ENCODE data around the gene CNIH2.
"Not testable (repeated sequence)": the region's sequence is repeated elsewhere in the genome, so short reads cannot be mapped to it uniquely, and the experiment has no call there.

CNIH2 gene

GRCh38 chr11:66316849-66317251 lies 38.9 kb downstream of the CNIH2 start, which contains the start of gene CD248:
TSS of gene CD248 (minus strand) at chr11:66317044. CDS start at chr11:66317027, 17 bp downstream.
- DNase-seq: no peak

GRCh38 chr11:66317322-66317722 lies 39.3 kb downstream of the CNIH2 start:
- no peak for DNase-seq

GRCh38 chr11:66317723-66318599 lies 40.0 kb downstream of the CNIH2 start:
- no peak for DNase-seq

- no peak for DNase-seq
Measured at GRCh38 chr11:66318600-66318970, 40.6 kb downstream of the CNIH2 start.

GRCh38 chr11:66320289-66320688 lies 42.3 kb downstream of the CNIH2 start:
- not testable (repeated sequence) for DNase-seq

GRCh38 chr11:66320748-66321147 lies 42.8 kb downstream of the CNIH2 start:
- not testable (repeated sequence) for DNase-seq

GRCh38 chr11:66321606-66322005 lies 43.6 kb downstream of the CNIH2 start:
- DNase-seq: no peak

- no peak for DNase-seq
Measured at GRCh38 chr11:66322732-66323427, 44.9 kb downstream of the CNIH2 start.

GRCh38 chr11:66323684-66324083 lies 45.7 kb downstream of the CNIH2 start:
- no peak for DNase-seq

GRCh38 chr11:66324664-66325063 lies 46.7 kb downstream of the CNIH2 start:
- no peak for DNase-seq

DNA sequence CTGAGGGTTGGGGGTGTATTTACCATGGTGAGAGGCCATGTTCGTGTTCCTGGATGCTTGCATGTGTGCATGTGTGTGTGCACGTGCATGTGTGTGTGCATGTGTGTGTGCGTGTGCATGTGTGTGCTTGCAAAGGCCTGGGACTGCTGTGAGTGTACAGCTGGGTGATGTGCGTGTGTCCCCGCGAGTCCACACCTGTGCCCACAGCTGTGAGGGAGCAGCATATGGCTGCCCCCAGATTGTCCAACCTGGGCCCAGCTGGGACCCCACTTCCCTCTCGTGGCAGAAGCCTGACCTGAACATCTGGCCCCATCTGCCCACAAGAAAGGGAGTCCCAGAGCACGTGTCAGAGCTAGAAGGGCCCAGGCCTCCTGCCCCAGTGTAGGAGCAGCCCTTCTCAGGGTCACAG lies 47.3 kb downstream of the CNIH2 start:
- no peak for DNase-seq

- DNase-seq: no peak
Measured at GRCh38 chr11:66326261-66327111, 48.5 kb downstream of the CNIH2 start.

DNA sequence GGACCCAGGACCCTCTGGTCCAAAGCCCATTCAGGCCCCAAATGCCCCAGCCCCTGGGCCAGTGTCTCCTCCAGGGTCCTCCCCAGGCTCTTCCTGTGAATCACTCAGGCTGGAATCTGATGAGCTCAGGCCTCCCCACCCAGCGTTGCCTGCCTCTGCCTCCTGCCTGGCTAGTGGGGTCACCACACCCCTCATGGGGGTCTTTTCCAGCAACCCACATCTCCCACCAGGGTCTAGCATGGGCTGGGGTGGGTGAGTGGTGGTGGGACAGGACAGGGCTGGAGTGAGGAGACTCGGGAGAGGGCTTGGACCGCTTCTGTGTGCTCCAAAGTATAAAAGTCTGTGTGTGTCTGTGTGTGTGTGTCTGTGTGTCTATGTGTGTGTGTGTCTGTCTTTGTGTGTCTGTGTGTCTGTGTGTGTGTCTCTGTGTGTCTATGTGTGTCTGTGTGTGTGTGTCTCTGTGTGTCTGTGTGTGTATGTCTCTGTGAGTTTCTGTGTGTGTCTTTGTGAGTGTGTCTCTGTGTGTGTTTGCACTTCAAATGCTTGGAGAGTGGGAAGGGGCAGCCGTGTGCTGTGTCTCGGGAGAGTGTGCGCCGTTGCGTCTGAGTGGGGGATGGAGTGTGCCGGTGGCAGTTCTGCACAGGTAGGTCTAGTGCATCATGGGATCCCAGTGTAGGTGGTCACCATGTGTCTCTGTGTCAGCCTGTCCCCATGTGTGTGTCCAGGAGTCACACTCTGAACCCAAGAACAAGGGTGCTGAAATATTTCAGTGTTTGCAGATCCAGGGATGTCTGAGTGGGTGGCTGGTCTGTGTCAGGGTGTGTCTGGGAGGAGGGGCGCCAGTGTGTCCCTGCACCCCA lies 49.4 kb downstream of the CNIH2 start:
- DNase-seq: no peak

DNA sequence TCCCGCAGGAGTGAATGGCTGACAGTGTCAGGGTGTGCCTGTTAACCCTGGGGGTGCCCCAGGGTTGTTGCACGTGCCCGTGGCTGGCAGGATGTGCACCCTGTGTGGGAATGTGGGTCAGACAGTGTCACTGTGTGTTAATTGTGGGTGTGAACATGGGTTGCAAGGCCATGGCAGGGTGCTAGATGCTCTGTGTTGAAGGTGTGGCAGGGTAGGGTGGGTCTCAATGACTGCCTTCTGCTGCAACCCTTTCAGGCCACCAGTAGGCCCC lies 50.0 kb downstream of the CNIH2 start:
- DNase-seq: no peak

DNA sequence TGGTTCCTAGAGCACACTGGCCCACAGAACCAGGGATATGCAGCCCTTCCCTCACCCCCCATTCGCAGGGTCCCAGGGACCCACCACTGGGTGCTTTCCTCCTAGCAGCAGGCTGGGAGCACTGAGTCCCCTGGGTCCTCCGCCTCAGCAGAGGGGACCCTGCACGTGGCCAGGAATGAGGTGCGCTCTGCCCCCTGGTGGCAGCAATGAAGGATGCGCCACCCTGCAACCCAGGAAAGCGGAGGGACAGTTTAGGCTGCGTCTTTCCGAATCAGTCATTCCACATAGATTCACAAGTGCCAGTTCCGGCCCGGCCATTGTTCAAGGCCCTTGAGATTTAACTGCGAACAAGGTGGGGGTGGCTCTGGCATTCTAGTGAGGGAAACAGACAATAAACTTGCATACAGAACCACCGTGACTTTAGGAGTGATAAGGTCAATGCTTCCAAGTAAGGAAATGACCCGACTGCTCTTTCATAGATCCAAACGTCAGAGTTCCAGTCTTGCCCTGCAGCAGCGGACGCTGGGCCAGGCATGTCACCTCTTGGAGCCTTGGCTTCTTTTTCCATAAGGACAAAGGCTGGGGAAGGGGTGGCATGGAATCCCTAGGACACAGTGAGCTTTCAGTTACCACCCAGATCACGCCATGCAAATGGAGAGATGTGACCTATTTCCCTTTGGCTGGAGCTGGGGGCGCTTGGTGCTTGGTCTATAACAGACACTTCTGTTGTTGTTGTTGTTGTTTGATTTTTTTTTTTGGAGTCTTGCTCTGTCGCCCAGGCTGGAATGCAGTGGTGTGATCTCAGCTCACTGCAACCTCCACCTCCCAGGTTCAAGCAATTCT lies 50.5 kb downstream of the CNIH2 start:
- DNase-seq: peak; percentile 33

- DNase-seq: no peak
Measured at GRCh38 chr11:66329165-66329673, 51.2 kb downstream of the CNIH2 start.

DNA sequence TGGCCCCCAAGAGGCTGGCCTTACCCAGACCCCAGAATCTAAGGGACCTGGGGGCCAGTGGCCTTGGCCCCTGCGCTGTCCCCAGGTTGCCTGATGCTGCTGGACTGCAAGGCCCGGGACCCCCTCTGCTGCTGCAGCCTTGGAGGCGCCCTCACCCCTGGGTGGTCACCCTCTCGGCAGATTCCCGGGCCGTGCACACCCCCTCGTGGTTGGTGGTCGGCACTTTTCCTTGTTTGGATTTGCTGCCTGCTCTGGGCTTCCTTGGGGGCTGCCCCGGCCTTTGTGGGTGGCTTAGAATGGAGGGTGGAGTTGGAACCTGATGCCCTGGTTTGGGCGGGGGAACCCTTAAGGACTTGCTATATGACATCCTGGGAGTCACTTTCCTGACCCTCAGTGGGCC lies 53.0 kb downstream of the CNIH2 start:
- no peak for DNase-seq

DNA sequence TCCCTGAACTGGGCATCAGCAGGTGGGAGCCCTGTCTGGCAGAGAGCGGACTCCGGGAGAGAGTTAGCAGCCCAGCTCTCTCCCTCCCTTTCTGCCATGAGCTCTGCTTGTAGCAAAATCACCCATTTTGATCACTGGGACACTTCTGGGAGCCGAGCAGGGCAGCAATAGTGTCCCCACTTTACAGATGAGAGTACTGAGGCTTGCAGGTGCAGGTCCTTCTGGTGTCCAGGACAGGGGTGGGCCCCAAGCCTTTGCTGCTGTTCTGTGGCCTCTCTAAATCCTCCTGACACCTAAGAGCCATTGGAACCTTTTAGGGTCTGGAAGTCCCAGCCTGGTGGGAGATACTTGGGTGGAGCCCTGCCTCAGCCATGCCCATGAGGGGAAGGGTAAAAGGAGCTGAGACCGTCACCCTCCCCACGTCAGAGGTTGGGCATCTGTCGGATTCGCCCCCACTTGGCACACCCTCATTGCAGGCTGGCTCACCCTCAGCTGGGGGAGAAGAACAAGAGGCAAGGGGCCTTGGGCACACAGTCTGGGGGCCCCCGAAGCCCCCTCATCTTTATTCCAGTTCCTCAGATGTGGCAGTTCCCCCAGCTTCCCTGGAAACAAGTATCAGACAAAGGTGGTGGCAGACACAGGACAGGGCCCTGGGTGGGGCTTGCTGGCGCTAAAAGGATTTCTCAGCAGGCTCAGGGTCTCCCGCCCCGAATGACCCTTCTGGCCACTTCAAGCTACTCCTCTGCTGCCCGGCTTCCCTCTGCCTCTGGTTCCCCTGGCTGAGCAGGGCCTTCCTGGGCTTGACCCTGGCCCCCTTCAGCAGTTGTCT lies 53.8 kb downstream of the CNIH2 start:
- DNase-seq: no peak

DNA sequence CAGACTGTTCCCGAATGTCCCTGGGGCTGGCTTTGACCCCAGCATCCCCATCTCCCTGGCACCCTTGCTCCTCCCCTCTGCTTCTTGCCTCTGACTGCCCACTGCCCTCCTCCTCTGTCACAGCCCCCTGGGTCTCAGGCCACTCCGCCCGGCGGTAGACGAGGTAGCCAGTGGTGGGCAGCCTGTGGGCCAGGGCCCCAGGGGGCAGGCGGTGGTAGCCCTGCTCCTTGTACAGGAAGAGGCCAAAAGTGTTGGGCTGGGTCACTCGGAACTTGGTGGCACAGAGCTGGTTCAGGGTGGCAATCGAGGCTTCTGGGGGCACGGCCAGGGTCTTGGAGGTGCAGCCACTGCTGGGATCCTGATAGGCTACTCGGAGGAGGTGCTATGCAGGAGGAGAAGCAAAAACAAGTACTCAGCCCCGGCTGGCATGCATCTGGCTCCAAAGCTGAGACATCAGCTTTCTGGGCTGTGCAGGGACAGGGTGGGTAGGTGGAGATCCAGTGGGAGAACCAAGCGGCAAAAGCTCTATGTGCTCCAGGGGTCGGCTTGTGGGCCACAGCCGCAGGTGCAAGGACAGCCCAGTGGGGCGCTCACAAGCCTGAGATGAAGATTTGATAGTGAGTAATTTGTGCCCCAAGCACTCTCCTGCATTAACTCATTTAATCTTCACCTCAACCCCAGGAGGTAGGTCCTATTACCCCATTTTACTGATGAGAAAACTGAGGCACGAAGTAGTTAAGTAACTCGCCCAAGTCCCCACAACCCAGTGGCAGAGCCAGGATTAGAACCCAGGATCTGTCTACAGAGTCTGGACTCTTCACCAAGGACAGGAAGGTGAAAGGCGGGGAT lies 54.6 kb downstream of the CNIH2 start:
- no peak for DNase-seq

Data from NCI-H510A (cell line).